ENCODE results near the gene LYRM2.

LYRM2 gene

DNA sequence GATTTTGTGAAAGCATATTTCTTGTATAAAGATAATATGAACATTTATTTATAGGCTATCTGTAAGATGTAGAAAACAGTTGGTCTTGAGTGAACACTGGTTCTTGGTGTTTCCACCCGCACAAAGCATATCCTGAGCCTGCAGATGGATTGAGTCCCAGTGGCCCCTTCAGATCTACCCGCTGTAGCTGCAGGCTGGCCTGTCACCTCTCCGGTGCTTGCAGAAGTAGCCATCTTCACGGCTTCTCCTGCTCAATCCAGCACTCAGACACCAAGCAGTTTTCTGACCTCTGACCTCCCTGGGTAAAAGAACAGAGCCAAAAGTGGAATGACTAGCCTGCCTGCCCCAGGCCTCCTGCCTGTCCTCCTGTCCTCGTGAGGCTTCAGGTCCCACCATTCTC, 22.7 kb downstream of the LYRM2 start:
- no peak overlapping the region for H2AK5ac ChIP-seq (ENCODE audit: low read depth, low read length)
- H3K18ac ChIP-seq (ENCODE audit: low read length) = no peak overlapping the region
- peaks cover 0 to 12% of the 10 kb centered on the region in 2 donors for H3K4me1 ChIP-seq (ENCODE audit: control insufficient read depth in 2 of 2, insufficient read depth in 1 of 2, low read depth in 1 of 2, low read length in 2 of 2)
- DNase-seq (ENCODE audit: low spot score) = no peak
- H3K27ac ChIP-seq (replicated peaks; ENCODE audit: low read length) = no peak overlapping the region
- no peak overlapping the region for H2BK5ac ChIP-seq (ENCODE audit: low read length)
- no peak overlapping the region for H2BK15ac ChIP-seq (ENCODE audit: low read length)
- H4K91ac ChIP-seq (ENCODE audit: low read depth, low read length, poor library complexity) = no peak overlapping the region
- H3K9ac ChIP-seq (ENCODE audit: low read depth, low read length, poor library complexity) = no peak overlapping the region
- H3K9me3 ChIP-seq (replicated peaks in 1 of 2; ENCODE audit: control insufficient read depth in 2 of 2, insufficient read depth in 1 of 2, low read depth in 1 of 2, low read length in 2 of 2) = peaks cover 0 to 2% of the 10 kb centered on the region in 2 donors
- H3K14ac ChIP-seq (ENCODE audit: low read length) = no peak overlapping the region
- no peaks in the 10 kb centered on the region for H3K79me1 ChIP-seq (ENCODE audit: low read depth, low read length)
- WGBS, 2 donors (ENCODE audit: extremely low coverage in 2 of 2, insufficient read length in 2 of 2, insufficient replicate concordance in 1 of 2) = no CpG with 5 or more reads among the region's 5 CpGs
- no peaks in the 10 kb centered on the region for H3K27me3 ChIP-seq (ENCODE audit: control insufficient read depth in 3 of 3, insufficient read depth in 3 of 3, low read depth in 1 of 3, low read length in 3 of 3)
- H3K4me3 ChIP-seq (ENCODE audit: low read length in 2 of 2) = no peak overlapping the region
- H3K36me3 ChIP-seq (replicated peaks in 1 of 2; ENCODE audit: control insufficient read depth in 2 of 2, insufficient read depth in 2 of 2, low read length in 2 of 2) = peaks cover 0 to 22% of the 10 kb centered on the region in 2 donors
- H3K4ac ChIP-seq (ENCODE audit: low read length) = no peak overlapping the region
- no peak overlapping the region for H3K23ac ChIP-seq (ENCODE audit: low read depth, low read length, poor library complexity)
- no peak overlapping the region for H2BK12ac ChIP-seq (ENCODE audit: low read length)
- H2BK120ac ChIP-seq (ENCODE audit: low read depth, low read length) = no peak overlapping the region
- H2AFZ ChIP-seq (ENCODE audit: low read length) = no peak overlapping the region
- H3K4me2 ChIP-seq (ENCODE audit: insufficient read depth, low read length, poor library complexity, severe bottlenecking) = no peak overlapping the region
- H4K8ac ChIP-seq (ENCODE audit: low read depth, low read length) = no peak overlapping the region

DNA sequence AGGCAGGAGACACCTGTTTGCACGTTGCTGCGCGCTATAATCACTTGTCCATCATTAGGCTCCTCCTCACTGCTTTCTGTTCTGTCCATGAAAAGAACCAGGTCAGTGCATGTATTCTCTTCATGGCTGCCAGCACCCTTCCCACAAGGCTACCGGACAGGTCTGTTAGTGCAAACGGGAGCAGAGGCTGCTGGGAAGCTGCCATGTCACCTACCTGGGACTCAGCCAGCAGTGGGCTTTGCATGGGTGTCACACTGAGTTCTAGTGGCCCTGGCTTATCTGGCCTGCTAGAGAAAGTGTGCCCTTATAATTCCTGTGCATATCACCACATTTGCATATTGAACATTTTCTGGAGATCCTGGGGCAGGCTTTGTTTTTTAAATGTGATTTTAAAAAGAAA, 24.8 kb downstream of the LYRM2 start:
- H2AK5ac ChIP-seq (ENCODE audit: low read depth, low read length) = no peak overlapping the region
- no CpG with 5 or more reads among the region's 5 CpGs for WGBS, 2 donors (ENCODE audit: extremely low coverage in 2 of 2, insufficient read length in 2 of 2, insufficient replicate concordance in 1 of 2)
- no peak overlapping the region for H4K91ac ChIP-seq (ENCODE audit: low read depth, low read length, poor library complexity)
- no peak overlapping the region for H3K14ac ChIP-seq (ENCODE audit: low read length)
- no peaks in the 10 kb centered on the region for H3K27me3 ChIP-seq (ENCODE audit: control insufficient read depth in 3 of 3, insufficient read depth in 3 of 3, low read depth in 1 of 3, low read length in 3 of 3)
- H3K4me3 ChIP-seq (ENCODE audit: low read length in 2 of 2) = no peak overlapping the region
- peaks cover 0 to 12% of the 10 kb centered on the region in 2 donors for H3K4me1 ChIP-seq (ENCODE audit: control insufficient read depth in 2 of 2, insufficient read depth in 1 of 2, low read depth in 1 of 2, low read length in 2 of 2)
- no peak for DNase-seq (ENCODE audit: low spot score)
- no peak overlapping the region for H3K27ac ChIP-seq (replicated peaks; ENCODE audit: low read length)
- no peak overlapping the region for H2BK5ac ChIP-seq (ENCODE audit: low read length)
- H3K9me3 ChIP-seq (replicated peaks in 1 of 2; ENCODE audit: control insufficient read depth in 2 of 2, insufficient read depth in 1 of 2, low read depth in 1 of 2, low read length in 2 of 2) = peaks cover 0 to 2% of the 10 kb centered on the region in 2 donors
- peaks cover 0 to 25% of the 10 kb centered on the region in 2 donors for H3K36me3 ChIP-seq (replicated peaks in 1 of 2; ENCODE audit: control insufficient read depth in 2 of 2, insufficient read depth in 2 of 2, low read length in 2 of 2)
- no peak overlapping the region for H3K4ac ChIP-seq (ENCODE audit: low read length)
- no peaks in the 10 kb centered on the region for H3K79me1 ChIP-seq (ENCODE audit: low read depth, low read length)
- H3K18ac ChIP-seq (ENCODE audit: low read length) = peak overlapping the region; percentile 40
- no peak overlapping the region for H2AFZ ChIP-seq (ENCODE audit: low read length)
- peak overlapping the region; percentile 62 for H3K23ac ChIP-seq (ENCODE audit: low read depth, low read length, poor library complexity)
- no peak overlapping the region for H3K9ac ChIP-seq (ENCODE audit: low read depth, low read length, poor library complexity)
- H3K4me2 ChIP-seq (ENCODE audit: insufficient read depth, low read length, poor library complexity, severe bottlenecking) = no peak overlapping the region
- no peak overlapping the region for H4K8ac ChIP-seq (ENCODE audit: low read depth, low read length)
- H2BK12ac ChIP-seq (ENCODE audit: low read length) = no peak overlapping the region
- no peak overlapping the region for H2BK15ac ChIP-seq (ENCODE audit: low read length)
- H2BK120ac ChIP-seq (ENCODE audit: low read depth, low read length) = no peak overlapping the region

GRCh38 chr6:89612121-89612520, 26.4 kb downstream of the LYRM2 start:
- Histone ChIP-seq H3K9me3 (replicated peaks in 1 of 2; ENCODE audit: control insufficient read depth in 2 of 2, insufficient read depth in 1 of 2, low read depth in 1 of 2, low read length in 2 of 2) (peaks cover 0 to 2% of the 10 kb centered on the region in 2 donors), H3K27ac (replicated peaks; ENCODE audit: low read length) (no peak overlapping the region), H3K4me1 (ENCODE audit: control insufficient read depth in 2 of 2, insufficient read depth in 1 of 2, low read depth in 1 of 2, low read length in 2 of 2) (peaks cover 0 to 12% of the 10 kb centered on the region in 2 donors), H3K9ac (ENCODE audit: low read depth, low read length, poor library complexity) (no peak overlapping the region), H3K14ac (ENCODE audit: low read length) (no peak overlapping the region), H3K18ac (ENCODE audit: low read length) (no peak overlapping the region), H2AK5ac (ENCODE audit: low read depth, low read length) (no peak overlapping the region), H4K8ac (ENCODE audit: low read depth, low read length) (no peak overlapping the region), H4K91ac (ENCODE audit: low read depth, low read length, poor library complexity) (no peak overlapping the region), H2AFZ (ENCODE audit: low read length) (no peak overlapping the region), H2BK120ac (ENCODE audit: low read depth, low read length) (no peak overlapping the region), H3K23ac (ENCODE audit: low read depth, low read length, poor library complexity) (no peak overlapping the region), H2BK5ac (ENCODE audit: low read length) (no peak overlapping the region), H3K4ac (ENCODE audit: low read length) (no peak overlapping the region), H3K4me3 (ENCODE audit: low read length in 2 of 2) (no peak overlapping the region), H3K79me1 (ENCODE audit: low read depth, low read length) (no peaks in the 10 kb centered on the region), H3K36me3 (replicated peaks in 1 of 2; ENCODE audit: control insufficient read depth in 2 of 2, insufficient read depth in 2 of 2, low read length in 2 of 2) (peaks cover 0 to 34% of the 10 kb centered on the region in 2 donors), H2BK15ac (ENCODE audit: low read length) (no peak overlapping the region), H3K27me3 (ENCODE audit: control insufficient read depth in 3 of 3, insufficient read depth in 3 of 3, low read depth in 1 of 3, low read length in 3 of 3) (no peaks in the 10 kb centered on the region), H2BK12ac (ENCODE audit: low read length) (no peak overlapping the region), H3K4me2 (ENCODE audit: insufficient read depth, low read length, poor library complexity, severe bottlenecking) (no peak overlapping the region)
- DNase-seq (ENCODE audit: low spot score) = no peak
- no CpG with 5 or more reads among the region's 12 CpGs for WGBS, 2 donors (ENCODE audit: extremely low coverage in 2 of 2, insufficient read length in 2 of 2, insufficient replicate concordance in 1 of 2)

DNA sequence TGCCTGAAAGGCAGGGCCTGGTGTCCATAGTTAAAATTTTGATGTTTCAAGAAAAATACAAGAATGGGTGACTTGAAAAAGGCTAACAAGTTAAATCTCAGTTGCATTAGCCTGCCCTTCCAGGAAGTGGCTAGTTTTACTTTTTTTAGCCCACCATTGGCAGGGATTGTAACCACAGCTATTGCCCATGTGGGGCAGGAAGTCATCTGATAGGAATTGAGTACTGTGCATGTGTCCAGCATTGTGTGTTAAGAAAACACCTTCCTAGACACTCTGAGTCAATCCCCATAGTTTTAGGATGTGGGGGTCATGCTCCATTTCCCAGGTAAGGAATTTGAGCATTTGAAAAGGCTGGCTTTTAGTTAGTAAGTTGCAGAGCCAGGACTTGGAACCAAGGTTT, 26.9 kb downstream of the LYRM2 start:
- H3K23ac ChIP-seq (ENCODE audit: low read depth, low read length, poor library complexity) = no peak overlapping the region
- H4K8ac ChIP-seq (ENCODE audit: low read depth, low read length) = no peak overlapping the region
- peaks cover 0 to 2% of the 10 kb centered on the region in 2 donors for H3K9me3 ChIP-seq (replicated peaks in 1 of 2; ENCODE audit: control insufficient read depth in 2 of 2, insufficient read depth in 1 of 2, low read depth in 1 of 2, low read length in 2 of 2)
- no peak overlapping the region for H2BK15ac ChIP-seq (ENCODE audit: low read length)
- H3K27ac ChIP-seq (replicated peaks; ENCODE audit: low read length) = no peak overlapping the region
- H3K36me3 ChIP-seq (replicated peaks in 1 of 2; ENCODE audit: control insufficient read depth in 2 of 2, insufficient read depth in 2 of 2, low read length in 2 of 2) = peaks cover 0 to 34% of the 10 kb centered on the region in 2 donors
- no peaks in the 10 kb centered on the region for H3K79me1 ChIP-seq (ENCODE audit: low read depth, low read length)
- no peak overlapping the region for H2BK120ac ChIP-seq (ENCODE audit: low read depth, low read length)
- H3K18ac ChIP-seq (ENCODE audit: low read length) = no peak overlapping the region
- no peak overlapping the region for H2BK12ac ChIP-seq (ENCODE audit: low read length)
- DNase-seq (ENCODE audit: low spot score) = no peak
- H3K27me3 ChIP-seq (ENCODE audit: control insufficient read depth in 3 of 3, insufficient read depth in 3 of 3, low read depth in 1 of 3, low read length in 3 of 3) = no peaks in the 10 kb centered on the region
- H3K4me2 ChIP-seq (ENCODE audit: insufficient read depth, low read length, poor library complexity, severe bottlenecking) = no peak overlapping the region
- no peak overlapping the region for H3K9ac ChIP-seq (ENCODE audit: low read depth, low read length, poor library complexity)
- no peak overlapping the region for H3K4me3 ChIP-seq (ENCODE audit: low read length in 2 of 2)
- H2BK5ac ChIP-seq (ENCODE audit: low read length) = no peak overlapping the region
- no peak overlapping the region for H3K4ac ChIP-seq (ENCODE audit: low read length)
- H3K4me1 ChIP-seq (ENCODE audit: control insufficient read depth in 2 of 2, insufficient read depth in 1 of 2, low read depth in 1 of 2, low read length in 2 of 2) = peaks cover 0 to 12% of the 10 kb centered on the region in 2 donors
- no peak overlapping the region for H2AK5ac ChIP-seq (ENCODE audit: low read depth, low read length)
- H2AFZ ChIP-seq (ENCODE audit: low read length) = no peak overlapping the region
- H4K91ac ChIP-seq (ENCODE audit: low read depth, low read length, poor library complexity) = no peak overlapping the region
- no peak overlapping the region for H3K14ac ChIP-seq (ENCODE audit: low read length)
